Astrocyte (in vitro differentiated cells and primary cell): Measurements from ENCODE around the gene PRSS16. TPM values are rescaled to one million over a fixed set of nuclear protein-coding genes. Genes with fewer than 3 reads are reported as not detected.
A peak's percentile ranks its signal among the peaks of the same experiment; 100 is the strongest.

ENCODE experiments used
- DNase-seq: peaks from one replicate; pipeline ENCODE4 v3.0.0-alpha.2; 2010; ENCODE audit warnings: low read depth
- FAIRE-seq: peaks from 2 replicates; lab custom pipeline; 2011; peaks lifted over from hg19 to GRCh38; lab: Jason Lieb, UNC
- H2AFZ ChIP-seq: 2 replicates; pipeline ENCODE4 v1.6.0; 2012; ENCODE audit warnings: low read depth, low read length, inconsistent platforms
- H3K27ac ChIP-seq: 2 replicates; pipeline ENCODE4 v1.5.1; 2011; ENCODE audit warnings: low read depth, low read length, inconsistent platforms
- H3K27me3 ChIP-seq: 2 replicates; pipeline ENCODE4 v1.6.0; 2011; ENCODE audit warnings: low read length, inconsistent platforms; ENCODE audit not compliant: insufficient read depth
- H3K36me3 ChIP-seq: 2 replicates; pipeline ENCODE4 v1.5.1; 2011; ENCODE audit warnings: low read length, inconsistent platforms; ENCODE audit not compliant: insufficient read depth
- H3K4me1 ChIP-seq: 2 replicates; pipeline ENCODE4 v1.5.1; 2011; ENCODE audit warnings: low read length, inconsistent platforms; ENCODE audit not compliant: insufficient read depth
- H3K4me2 ChIP-seq: 2 replicates; pipeline ENCODE4 v1.6.0; 2012; ENCODE audit warnings: low read length, inconsistent platforms
- H3K4me3 ChIP-seq: 2 replicates; pipeline ENCODE4 v1.5.1; 2011; ENCODE audit warnings: low read depth, mild to moderate bottlenecking, low read length, inconsistent platforms; ENCODE audit not compliant: insufficient read depth
- H3K79me2 ChIP-seq: 2 replicates; pipeline ENCODE4 v1.6.0; 2012; ENCODE audit warnings: mild to moderate bottlenecking, low read length, inconsistent platforms; ENCODE audit not compliant: insufficient read depth
- H3K9ac ChIP-seq: 2 replicates; pipeline ENCODE4 v1.6.0; 2012; ENCODE audit warnings: mild to moderate bottlenecking, low read length, inconsistent platforms
- H3K9me3 ChIP-seq: 2 replicates; pipeline ENCODE4 v1.5.1; 2012; ENCODE audit warnings: low read depth, mild to moderate bottlenecking, low read length, inconsistent platforms; ENCODE audit not compliant: insufficient read depth
- H4K20me1 ChIP-seq: 2 replicates; pipeline ENCODE4 v1.6.0; 2012; ENCODE audit warnings: low read length, inconsistent platforms; ENCODE audit not compliant: insufficient read depth
- H3K27ac Mint-ChIP-seq: one replicate; pipeline ENCODE4 v1.8.0; 2021; ENCODE audit warnings: mild to moderate bottlenecking, mixed read lengths; ENCODE audit not compliant: unreplicated experiment
- H3K27me3 Mint-ChIP-seq: one replicate; pipeline ENCODE4 v1.8.0; 2021; ENCODE audit warnings: low read depth, mixed read lengths; ENCODE audit not compliant: unreplicated experiment
- H3K36me3 Mint-ChIP-seq: one replicate; pipeline ENCODE4 v1.8.0; 2021; ENCODE audit warnings: low read depth, mixed read lengths; ENCODE audit not compliant: unreplicated experiment
- H3K4me1 Mint-ChIP-seq: one replicate; pipeline ENCODE4 v1.8.0; 2021; ENCODE audit warnings: low read depth, mixed read lengths; ENCODE audit not compliant: unreplicated experiment
- H3K4me3 Mint-ChIP-seq: one replicate; pipeline ENCODE4 v1.8.0; 2021; ENCODE audit warnings: mild to moderate bottlenecking, moderate library complexity, mixed read lengths; ENCODE audit not compliant: unreplicated experiment
- H3K9me3 Mint-ChIP-seq: one replicate; pipeline ENCODE4 v1.8.0; 2021; ENCODE audit warnings: mild to moderate bottlenecking, mixed read lengths; ENCODE audit not compliant: unreplicated experiment
- CTCF ChIP-seq: IDR thresholded peaks from 2 replicates; pipeline ENCODE4 v1.5.1; 2011; ENCODE audit warnings: low read depth, mild to moderate bottlenecking, inconsistent platforms, low read length, moderate library complexity; ENCODE audit not compliant: insufficient read depth
- EZH2 ChIP-seq: IDR thresholded peaks from 2 replicates; pipeline ENCODE4 v1.6.1; 2012; ENCODE audit warnings: mild to moderate bottlenecking, low read length, inconsistent platforms; ENCODE audit not compliant: insufficient read depth
- total RNA-seq: library from RNA; stranded (reverse); gene quantifications from 2 replicates; pipeline ENCODE4 v1.2.1, GENCODE V29; 2021

The PRSS16 gene
- total RNA-seq, 1 donor from 2014 or later = 2.3 TPM

GRCh38 chr6:27295301-27296079 lies 48.0 kb downstream of the PRSS16 start:
- peak overlapping the region; percentile 62 for H3K4me3 ChIP-seq
- H3K27me3 ChIP-seq = peaks cover 14% of the 10 kb centered on the region
- Mint-ChIP-seq H3K27ac (peak overlapping the region; percentile 70), H3K36me3 (no peaks in the 10 kb centered on the region), H3K27me3 (peaks cover 2% of the 10 kb centered on the region), H3K4me1 (peaks cover 4% of the 10 kb centered on the region), H3K9me3 (no peaks in the 10 kb centered on the region), H3K4me3 (peak overlapping the region; percentile 95)
- H3K27ac ChIP-seq = no peak overlapping the region
- H3K4me1 ChIP-seq = peaks cover 8% of the 10 kb centered on the region
- peak overlapping the region; percentile 87 for H3K4me2 ChIP-seq
- no peaks in the 10 kb centered on the region for H3K36me3 ChIP-seq
- no peaks in the 10 kb centered on the region for H4K20me1 ChIP-seq
- TF ChIP-seq EZH2 = no peak
- no peak for TF ChIP-seq CTCF
- no peak overlapping the region for H3K9ac ChIP-seq
- DNase-seq (peak; percentile 63), FAIRE-seq (peak; percentile 65)
- peak overlapping the region; percentile 44 for H2AFZ ChIP-seq
- H3K79me2 ChIP-seq = no peaks in the 10 kb centered on the region
- peaks cover 4% of the 10 kb centered on the region for H3K9me3 ChIP-seq

DNA sequence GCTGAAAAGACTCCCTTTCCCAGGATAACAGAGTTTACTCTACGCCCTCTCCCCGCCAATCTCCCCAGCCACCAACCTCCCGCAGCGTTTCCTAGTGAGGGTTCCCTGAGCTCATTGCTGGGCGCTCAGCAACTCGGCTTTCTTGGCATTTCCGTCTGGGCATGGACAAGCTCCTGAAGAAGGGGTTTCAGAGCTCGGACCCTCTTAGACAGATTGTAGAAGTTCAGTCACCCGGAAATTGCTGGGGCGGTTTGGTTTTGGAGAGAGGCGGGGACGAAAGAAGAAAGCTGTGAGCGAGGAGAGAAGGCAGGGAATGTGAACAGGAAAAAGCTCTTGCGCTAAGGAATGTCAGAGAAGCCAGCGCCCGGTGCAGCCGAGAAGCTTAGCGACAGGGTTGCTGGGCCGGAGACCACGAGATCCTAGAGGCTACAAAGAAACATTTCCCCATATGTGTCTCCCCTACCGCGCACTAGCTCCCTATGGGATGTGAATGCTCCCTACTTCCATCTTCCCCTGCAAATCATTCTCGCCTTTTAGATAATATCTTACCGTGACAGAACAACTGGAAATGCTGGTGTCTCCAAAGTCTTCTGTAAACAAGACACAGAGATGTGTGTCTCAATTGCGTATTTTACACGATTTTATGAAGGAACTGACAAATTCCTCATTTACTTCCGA lies 48.7 kb downstream of the PRSS16 start:
- Histone ChIP-seq H3K27me3 (peaks cover 7% of the 10 kb centered on the region), H3K79me2 (no peaks in the 10 kb centered on the region)

More for the DNA sequence above, 48.7 kb downstream of the PRSS16 start:
- Mint-ChIP-seq H3K27me3 (peaks cover 2% of the 10 kb centered on the region), H3K4me1 (peaks cover 4% of the 10 kb centered on the region), H3K27ac (peak overlapping the region; percentile 70), H3K36me3 (no peaks in the 10 kb centered on the region), H3K9me3 (no peaks in the 10 kb centered on the region), H3K4me3 (peak overlapping the region; percentile 95)
- Histone ChIP-seq H3K27ac (no peak overlapping the region), H3K36me3 (no peaks in the 10 kb centered on the region), H2AFZ (peak overlapping the region; percentile 44), H4K20me1 (no peaks in the 10 kb centered on the region), H3K4me2 (peak overlapping the region; percentile 87), H3K4me1 (peaks cover 6% of the 10 kb centered on the region), H3K9me3 (peaks cover 3% of the 10 kb centered on the region), H3K4me3 (peak overlapping the region; percentile 62), H3K9ac (peak overlapping the region; percentile 25)
- FAIRE-seq (no peak), DNase-seq (peak; percentile 29)
- TF ChIP-seq CTCF (no peak), EZH2 (no peak)
